ENCODE data around the gene RELCH.

GRCh38 chr18:62210138-62210537 is 23.1 kb downstream of the RELCH start:
- TF ChIP-seq GATAD2A (CRISPR knock-in tag; IDR thresholded peaks at IDR 0.05) (no peak), GPBP1L1 (CRISPR knock-in tag; IDR thresholded peaks at IDR 0.05) (no peak), ZNF414 (CRISPR knock-in tag; IDR thresholded peaks at IDR 0.05) (no peak), NBN (conservative IDR thresholded peaks at IDR 0.05) (no peak)
